ENCODE results near the gene CLNK. TPM values are rescaled to one million over a fixed set of nuclear protein-coding genes. Genes with fewer than 3 reads are reported as not detected.

The CLNK gene
- total RNA-seq, 2 experiments from 2014 or later = 2.0 TPM; not detected in 1

DNA sequence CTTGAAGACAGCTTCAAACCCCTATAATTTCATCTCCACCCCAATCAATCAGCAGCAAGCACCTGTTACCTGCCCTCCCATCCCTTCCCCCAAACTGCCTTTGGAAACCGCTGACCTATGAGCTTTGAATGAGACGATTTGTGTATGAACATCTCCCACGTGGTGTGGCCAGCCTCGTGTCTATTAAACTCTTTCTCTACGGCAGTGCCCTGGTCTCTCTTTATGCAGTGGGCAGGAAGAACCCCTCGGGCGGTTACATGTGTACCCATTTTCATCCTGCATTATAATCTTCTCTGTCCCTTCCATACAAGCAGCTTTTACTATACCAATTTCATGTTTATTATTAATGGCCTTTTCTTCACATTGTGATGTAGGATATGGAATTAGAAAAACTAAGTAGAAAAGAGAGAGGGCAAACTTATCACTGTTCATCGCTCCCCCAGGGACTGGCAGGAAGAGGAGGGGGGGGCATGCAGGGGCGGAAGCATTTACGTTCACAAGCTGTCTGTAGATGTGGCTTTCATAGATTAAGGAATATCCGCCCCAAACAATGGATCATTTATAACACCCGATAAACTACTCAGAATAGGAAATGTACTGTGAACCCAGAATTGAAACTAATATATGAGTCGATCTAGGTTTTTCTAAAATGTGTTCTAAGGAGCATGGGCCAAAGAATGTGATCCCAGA is 131.8 kb downstream of the CLNK start:
- no peak for DNase-seq (ENCODE audit: low spot score)
- Histone ChIP-seq H3K4me2 (ENCODE audit: low read length) (no peak overlapping the region), H3K4me1 (ENCODE audit: insufficient read depth, low read length, poor library complexity, severe bottlenecking) (no peaks in the 10 kb centered on the region), H3K9me3 (ENCODE audit: low read length) (no peaks in the 10 kb centered on the region), H4K20me1 (ENCODE audit: insufficient read depth, low read length) (no peaks in the 10 kb centered on the region), H3K79me2 (ENCODE audit: insufficient read depth, low read depth, low read length) (no peaks in the 10 kb centered on the region), H2AFZ (ENCODE audit: low read length) (no peak overlapping the region), H3K36me3 (ENCODE audit: insufficient read depth, low read length) (no peaks in the 10 kb centered on the region), H3K4me3 (ENCODE audit: low read depth, low read length, poor library complexity, severe bottlenecking) (no peak overlapping the region), H3K9me2 (ENCODE audit: insufficient read depth, low read length) (no peaks in the 10 kb centered on the region), H3K27ac (ENCODE audit: low read depth, low read length, poor library complexity, severe bottlenecking) (no peak overlapping the region)
- no TSS peak for BruUV-seq (replicated peaks)
- no peak for TF ChIP-seq CTCF (conservative IDR thresholded peaks at IDR 0.05; ENCODE audit: low read length)
- intact Hi-C loops (cut with micrococcal nuclease; ENCODE audit: unreplicated experiment) = no loop called here
- ChIA-PET CTCF (ENCODE audit: unreplicated experiment) (no interaction called here), POLR2A (interaction anchor here (1.0 kb wide), 1 partner anchor 234 kb away, joined by 3 read pairs; no protein-coding TSS in a partner anchor)

DNA sequence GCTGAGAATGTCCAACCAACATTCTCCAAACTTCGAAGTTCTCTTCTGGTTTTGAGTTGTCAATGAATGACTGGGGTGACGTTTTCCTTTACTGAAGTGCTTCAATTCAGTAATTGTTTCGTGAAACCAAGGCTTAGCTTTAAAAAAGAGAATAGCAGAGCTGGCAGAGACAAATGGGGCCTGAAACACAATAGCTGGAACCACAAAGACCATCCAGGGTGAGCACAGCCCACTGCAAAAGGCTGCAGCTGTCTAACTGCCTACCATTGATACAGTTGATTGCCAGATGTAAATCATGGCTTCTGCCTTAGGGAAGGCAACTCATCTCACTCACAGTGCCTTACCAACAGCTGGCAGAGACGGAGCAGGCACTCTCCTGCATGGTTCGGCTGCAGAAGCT is 148.7 kb downstream of the CLNK start:
- Histone ChIP-seq H3K4me1 (ENCODE audit: insufficient read depth, low read length, poor library complexity, severe bottlenecking) (no peaks in the 10 kb centered on the region), H3K79me2 (ENCODE audit: insufficient read depth, low read depth, low read length) (no peaks in the 10 kb centered on the region), H3K27ac (ENCODE audit: low read depth, low read length, poor library complexity, severe bottlenecking) (no peak overlapping the region), H2AFZ (ENCODE audit: low read length) (no peak overlapping the region), H3K4me3 (ENCODE audit: low read depth, low read length, poor library complexity, severe bottlenecking) (no peak overlapping the region), H3K4me2 (ENCODE audit: low read length) (no peak overlapping the region), H3K36me3 (ENCODE audit: insufficient read depth, low read length) (no peaks in the 10 kb centered on the region), H3K9me3 (ENCODE audit: low read length) (no peaks in the 10 kb centered on the region), H4K20me1 (ENCODE audit: insufficient read depth, low read length) (no peaks in the 10 kb centered on the region), H3K9me2 (ENCODE audit: insufficient read depth, low read length) (no peaks in the 10 kb centered on the region)
- no peak for DNase-seq (ENCODE audit: low spot score)
- ChIA-PET POLR2A (interaction anchor here (0.6 to 0.7 kb wide), 2 partner anchors 61 to 886 kb away, joined by 3 read pairs; no protein-coding TSS in a partner anchor), CTCF (ENCODE audit: unreplicated experiment) (no interaction called here)
- BruUV-seq (replicated peaks) = no TSS peak
- TF ChIP-seq CTCF (conservative IDR thresholded peaks at IDR 0.05; ENCODE audit: low read length) (no peak), EZH2phosphoT487 (IDR thresholded peaks at IDR 0.05; ENCODE audit: borderline replicate concordance, low read depth, low read length) (no peak)
- intact Hi-C loops (cut with micrococcal nuclease; ENCODE audit: unreplicated experiment) = no loop called here

DNA sequence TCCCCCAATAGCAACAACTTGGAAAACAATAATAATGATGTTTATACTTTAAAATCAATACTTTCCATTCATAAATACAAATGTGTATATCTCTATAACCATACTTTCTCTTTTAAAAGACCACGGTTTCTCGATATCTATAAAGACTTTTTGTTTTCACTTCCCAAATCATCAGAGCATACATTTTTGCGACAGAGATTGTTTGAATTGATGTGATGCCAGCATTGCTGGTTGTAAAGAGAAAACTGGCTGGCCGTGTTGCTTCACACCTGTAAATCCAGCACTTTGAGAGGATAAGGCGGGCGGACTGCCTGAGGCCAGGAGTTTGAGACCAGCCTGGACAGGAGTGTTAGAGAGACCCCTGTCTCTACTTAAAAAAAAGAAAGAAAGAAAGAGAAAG is 149.7 kb downstream of the CLNK start:
- TF ChIP-seq CTCF (conservative IDR thresholded peaks at IDR 0.05; ENCODE audit: low read length) (no peak), EZH2phosphoT487 (IDR thresholded peaks at IDR 0.05; ENCODE audit: borderline replicate concordance, low read depth, low read length) (no peak)
- H3K4me1 ChIP-seq (ENCODE audit: insufficient read depth, low read length, poor library complexity, severe bottlenecking) = no peaks in the 10 kb centered on the region
- CTCF ChIA-PET (ENCODE audit: unreplicated experiment) = no interaction called here
- H3K4me3 ChIP-seq (ENCODE audit: low read depth, low read length, poor library complexity, severe bottlenecking) = no peak overlapping the region
- H3K36me3 ChIP-seq (ENCODE audit: insufficient read depth, low read length) = no peaks in the 10 kb centered on the region
- no TSS peak for BruUV-seq (replicated peaks)
- no peaks in the 10 kb centered on the region for H3K9me3 ChIP-seq (ENCODE audit: low read length)
- intact Hi-C loops (cut with micrococcal nuclease; ENCODE audit: unreplicated experiment) = no loop called here
- no peaks in the 10 kb centered on the region for H3K79me2 ChIP-seq (ENCODE audit: insufficient read depth, low read depth, low read length)
- H2AFZ ChIP-seq (ENCODE audit: low read length) = no peak overlapping the region
- DNase-seq (ENCODE audit: low spot score) = no peak
- no peak overlapping the region for H3K27ac ChIP-seq (ENCODE audit: low read depth, low read length, poor library complexity, severe bottlenecking)
- H3K9me2 ChIP-seq (ENCODE audit: insufficient read depth, low read length) = no peaks in the 10 kb centered on the region
- H3K4me2 ChIP-seq (ENCODE audit: low read length) = no peak overlapping the region
- H4K20me1 ChIP-seq (ENCODE audit: insufficient read depth, low read length) = no peaks in the 10 kb centered on the region
- POLR2A ChIA-PET = interaction anchor here (0.5 kb wide), 1 partner anchor 125 kb away, joined by 3 read pairs; no protein-coding TSS in a partner anchor

Measured in OCI-LY7 (cell line).